NCI-H2196 (cell line): Measurements from ENCODE around the gene HSPA14.
"Not testable (repeated sequence)": the region's sequence is repeated elsewhere in the genome, so short reads cannot be mapped to it uniquely, and the experiment has no call there.

Source experiments
- DNase-seq: peaks from one replicate; lab custom pipeline; 2025; ENCODE audit not compliant: unreplicated experiment; lab: John Stamatoyannopoulos, UW

Gene HSPA14, protein sequence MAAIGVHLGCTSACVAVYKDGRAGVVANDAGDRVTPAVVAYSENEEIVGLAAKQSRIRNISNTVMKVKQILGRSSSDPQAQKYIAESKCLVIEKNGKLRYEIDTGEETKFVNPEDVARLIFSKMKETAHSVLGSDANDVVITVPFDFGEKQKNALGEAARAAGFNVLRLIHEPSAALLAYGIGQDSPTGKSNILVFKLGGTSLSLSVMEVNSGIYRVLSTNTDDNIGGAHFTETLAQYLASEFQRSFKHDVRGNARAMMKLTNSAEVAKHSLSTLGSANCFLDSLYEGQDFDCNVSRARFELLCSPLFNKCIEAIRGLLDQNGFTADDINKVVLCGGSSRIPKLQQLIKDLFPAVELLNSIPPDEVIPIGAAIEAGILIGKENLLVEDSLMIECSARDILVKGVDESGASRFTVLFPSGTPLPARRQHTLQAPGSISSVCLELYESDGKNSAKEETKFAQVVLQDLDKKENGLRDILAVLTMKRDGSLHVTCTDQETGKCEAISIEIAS

DNA sequence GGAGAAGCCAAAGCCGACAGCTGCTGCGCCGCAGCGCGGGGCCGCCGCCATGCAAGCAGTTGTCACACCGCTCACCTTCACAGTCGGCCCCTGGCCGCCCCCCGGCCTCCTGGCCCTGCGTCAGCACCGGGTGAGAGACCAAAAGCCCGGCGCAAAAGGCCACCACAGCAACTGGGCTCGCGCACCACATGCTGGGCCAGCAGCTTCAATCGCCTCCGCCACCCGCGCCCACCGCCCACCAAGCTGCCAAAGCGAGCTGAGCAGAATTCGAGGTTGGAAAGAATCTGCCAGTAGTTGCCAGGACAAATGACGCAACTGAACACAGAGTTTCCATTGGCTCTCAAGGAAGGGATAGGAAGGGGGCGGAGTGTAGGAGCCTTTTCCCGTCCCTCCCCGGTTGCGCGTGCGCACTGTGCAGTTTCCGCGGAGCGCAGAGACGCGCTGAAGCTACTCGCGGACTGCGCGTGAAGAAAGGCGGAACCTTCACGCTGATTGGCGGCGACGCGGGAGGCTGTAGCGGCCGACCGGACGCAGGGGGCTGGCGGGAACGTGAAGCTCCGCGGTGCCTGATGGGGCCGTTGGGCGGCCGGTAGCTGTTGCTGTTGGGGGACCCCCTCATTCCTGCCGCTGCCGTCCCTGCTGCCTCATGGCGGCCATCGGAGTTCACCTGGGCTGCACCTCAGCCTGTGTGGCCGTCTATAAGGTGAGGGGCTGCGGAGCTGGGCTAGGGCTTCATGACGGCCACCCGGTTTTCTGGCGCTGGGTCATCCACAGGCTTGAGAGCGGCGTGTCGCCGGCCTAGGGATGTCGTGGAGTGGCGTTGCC lies at the start of gene HSPA14, which contains the start of the genes CDNF and MSANTD7:
Gene HSPA14, plus strand, starts transcription at position 550 of the 825 bp plus-strand sequence. Its CDS starts 97 bp downstream, at position 647.
Gene CDNF, minus strand, starts transcription at position 281 of the 825 bp plus-strand sequence. Its CDS starts 91 bp downstream, at position 190.
Gene MSANTD7, plus strand, starts transcription at position 550 of the 825 bp plus-strand sequence. CDS start 3,979 bp downstream, outside the sequence.
- peak; percentile 94 for DNase-seq

DNA sequence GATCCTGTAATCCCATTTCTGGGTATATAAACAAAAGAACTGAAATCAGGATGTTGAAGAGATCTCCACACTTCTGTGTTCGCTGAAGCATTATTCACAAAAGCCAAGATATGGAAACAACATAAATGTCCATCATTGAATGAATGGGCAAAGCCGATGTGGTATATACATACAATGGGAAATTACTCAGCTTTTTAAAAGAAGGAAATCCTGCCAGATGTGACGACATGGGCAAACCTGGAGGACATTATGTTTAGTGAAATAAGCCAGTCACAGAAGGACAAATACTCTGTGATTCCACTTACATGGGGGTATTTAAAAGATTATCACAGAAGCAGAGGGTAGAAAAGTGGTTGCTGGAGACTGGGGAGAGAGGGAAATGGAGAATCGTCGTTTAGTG lies 39.5 kb upstream of the HSPA14 start:
- no peak for DNase-seq

DNA sequence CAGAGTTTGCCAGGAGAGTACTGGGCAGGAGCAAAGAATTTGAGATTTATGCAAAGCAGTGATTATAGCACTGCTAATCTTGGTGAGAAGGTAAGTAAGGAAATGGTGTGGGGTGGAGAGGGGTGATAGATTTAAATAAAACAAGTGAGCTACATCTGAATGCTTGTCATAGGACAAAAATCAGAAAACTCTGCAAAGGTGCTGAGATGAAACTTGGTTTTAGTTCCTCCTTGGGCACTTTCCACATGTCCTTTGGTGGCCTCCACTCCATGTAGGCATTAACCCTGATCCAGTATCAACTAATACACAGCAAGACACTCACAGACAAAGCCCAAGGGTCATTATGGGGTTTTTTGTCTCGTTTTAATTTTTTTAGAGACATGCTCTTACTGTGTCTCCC lies 37.7 kb upstream of the HSPA14 start:
- no peak for DNase-seq

DNA sequence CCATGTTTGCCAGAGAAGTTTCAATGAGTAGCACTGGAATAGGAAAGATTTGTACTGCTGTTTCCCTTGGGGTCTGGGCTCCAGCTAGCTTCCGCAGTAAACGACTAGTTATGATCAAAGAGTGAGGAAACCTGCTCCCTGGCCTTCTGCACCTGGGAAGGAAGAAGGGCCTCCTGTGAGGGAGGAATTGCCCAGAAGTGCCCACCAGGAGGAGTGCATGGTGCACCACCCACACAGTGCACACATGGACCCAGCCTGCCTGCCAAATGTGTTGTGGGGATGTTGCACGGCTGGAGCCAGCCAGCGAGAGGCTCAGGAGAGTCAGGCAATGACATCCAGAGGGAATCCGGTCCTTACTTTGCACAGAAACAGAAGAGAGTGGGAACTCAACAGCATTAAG lies 36.4 kb upstream of the HSPA14 start:
- DNase-seq, result no peak

DNA sequence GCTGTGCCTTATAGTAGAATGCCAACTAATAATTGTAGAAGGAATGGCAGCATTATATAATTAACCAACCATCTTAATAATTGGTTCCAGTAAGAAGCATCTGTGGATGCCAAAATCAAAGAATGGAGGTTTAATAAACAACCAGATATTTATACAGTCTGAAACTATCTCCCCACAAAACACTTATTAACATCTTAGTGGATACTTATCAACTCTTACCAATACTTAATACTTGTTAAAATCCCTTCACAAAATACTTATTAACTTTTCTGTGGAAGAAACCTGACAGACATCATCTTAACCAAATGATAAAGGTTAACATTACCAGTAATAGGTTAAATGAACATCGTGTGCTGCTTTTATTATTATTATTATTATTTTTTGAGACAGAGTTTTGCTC lies 34.3 kb upstream of the HSPA14 start:
- no peak for DNase-seq

DNA sequence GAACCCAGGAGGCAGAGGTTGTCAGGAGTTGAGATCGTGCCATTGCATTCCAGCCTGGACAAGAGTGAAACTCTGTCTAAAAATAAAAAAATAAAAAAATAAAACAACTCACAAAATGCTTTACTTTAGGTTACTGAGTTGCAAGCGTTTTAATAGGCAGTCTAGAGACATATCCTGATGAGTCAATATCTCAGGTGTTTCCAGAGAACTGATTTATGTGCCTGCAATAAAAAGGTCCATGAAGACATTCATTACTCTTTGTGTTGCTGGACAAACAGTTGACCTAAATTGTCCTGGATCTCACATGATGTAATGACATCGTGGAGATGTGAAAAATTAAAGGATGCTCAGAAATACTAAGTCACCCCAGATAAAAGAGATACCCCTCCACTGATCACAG lies 31.8 kb upstream of the HSPA14 start:
- DNase-seq, result no peak

DNA sequence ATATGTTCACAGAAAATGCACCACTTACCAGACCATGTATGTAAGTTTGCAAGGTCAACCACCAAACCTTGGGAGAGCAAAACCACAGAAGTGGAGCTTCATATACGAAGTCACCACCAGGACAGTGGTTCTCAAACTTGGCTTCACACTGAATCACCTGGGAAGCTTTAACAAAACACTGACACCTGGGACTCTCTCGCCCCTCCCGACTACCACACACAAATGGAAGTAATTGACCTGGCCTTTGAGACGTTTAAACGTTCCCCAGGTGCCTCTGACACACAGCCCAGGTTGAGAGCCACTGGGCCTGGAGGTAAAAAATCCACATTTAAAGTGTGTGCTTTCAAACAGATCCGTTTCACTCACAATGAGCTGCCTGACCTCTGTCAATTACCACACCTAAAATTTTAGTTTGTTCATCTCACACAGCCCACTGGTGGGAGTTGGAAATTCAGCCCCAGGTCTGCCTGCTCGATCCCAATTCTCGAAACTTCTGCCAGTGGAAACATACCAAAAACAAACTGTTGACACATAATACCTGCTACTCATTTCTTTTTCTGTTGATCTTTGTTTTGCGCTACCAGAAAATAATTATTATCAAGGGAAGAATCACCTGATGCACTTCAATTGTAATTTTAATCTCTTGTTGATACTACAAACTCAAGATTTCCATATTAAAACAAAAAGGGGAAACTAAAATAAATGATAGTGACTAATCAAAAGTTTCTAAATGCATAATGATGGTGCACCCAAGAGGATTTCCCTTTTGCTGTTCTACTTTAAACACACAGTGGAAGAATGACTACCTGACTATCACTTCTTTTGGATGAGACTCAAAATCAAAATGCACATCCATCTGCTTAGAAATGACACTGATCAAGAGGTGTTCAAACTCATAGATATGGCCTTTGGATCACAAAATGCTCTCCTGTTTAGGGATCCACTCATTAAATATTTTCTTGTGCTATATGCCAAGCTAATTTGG lies 26.8 kb upstream of the HSPA14 start:
- no peak for DNase-seq

DNA sequence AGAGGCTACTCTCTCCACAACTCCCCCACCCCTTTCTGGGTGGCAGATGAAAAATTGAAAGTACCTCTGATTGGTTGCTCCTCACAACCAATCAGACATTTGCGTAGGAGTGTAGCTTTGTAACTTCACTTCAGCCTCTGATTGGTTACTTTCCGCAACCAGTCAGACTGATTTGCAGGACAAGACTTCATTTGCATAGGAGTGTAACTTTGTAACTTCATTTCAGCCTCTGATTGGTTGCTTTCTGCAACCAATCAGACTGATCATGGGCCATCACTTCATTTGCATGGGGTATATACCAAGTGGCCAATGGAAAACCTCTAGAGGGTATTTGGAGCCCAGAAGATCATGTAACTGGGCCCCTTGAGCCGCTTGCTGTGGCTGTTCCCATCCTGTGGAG lies 25.8 kb upstream of the HSPA14 start:
- no peak for DNase-seq

DNA sequence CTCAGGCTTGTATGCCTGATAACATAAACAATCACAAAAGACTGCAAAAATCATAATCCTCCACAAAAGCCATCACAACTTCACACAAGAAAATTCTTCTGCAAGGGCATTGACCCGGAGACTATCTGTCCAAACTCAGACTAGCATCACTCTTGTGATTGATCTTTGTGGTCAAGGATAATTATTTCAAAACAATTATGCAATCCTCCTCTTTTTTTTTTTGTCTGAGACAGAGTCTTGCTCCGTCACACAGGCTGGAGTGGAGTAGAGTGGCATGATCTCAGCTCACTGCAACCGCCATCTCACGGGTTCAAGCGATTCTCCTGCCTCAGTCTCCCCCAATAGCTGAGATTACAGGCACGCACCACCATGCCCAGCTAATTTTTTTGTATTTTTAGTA lies 22.4 kb upstream of the HSPA14 start:
- DNase-seq, result no peak

DNA sequence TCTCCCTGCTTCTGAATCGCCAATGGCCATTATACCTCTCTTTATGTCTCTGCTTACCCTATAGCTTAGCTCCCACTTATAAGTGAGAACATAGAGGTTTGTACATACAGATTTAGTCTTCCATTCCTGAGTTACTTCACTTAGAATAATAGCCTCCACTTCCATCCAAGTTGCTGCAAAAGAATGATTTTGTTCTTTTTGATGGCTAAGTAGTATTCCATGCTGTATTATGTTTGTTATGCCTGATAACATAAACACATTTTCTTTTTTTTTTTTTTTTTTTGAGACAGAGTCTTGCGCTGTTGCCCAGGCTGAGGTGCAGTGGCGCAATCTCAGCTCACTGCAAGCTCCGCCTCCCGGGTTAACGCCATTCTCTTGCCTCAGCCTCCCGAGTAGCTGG lies 21.4 kb upstream of the HSPA14 start:
- not testable (repeated sequence) for DNase-seq

DNA sequence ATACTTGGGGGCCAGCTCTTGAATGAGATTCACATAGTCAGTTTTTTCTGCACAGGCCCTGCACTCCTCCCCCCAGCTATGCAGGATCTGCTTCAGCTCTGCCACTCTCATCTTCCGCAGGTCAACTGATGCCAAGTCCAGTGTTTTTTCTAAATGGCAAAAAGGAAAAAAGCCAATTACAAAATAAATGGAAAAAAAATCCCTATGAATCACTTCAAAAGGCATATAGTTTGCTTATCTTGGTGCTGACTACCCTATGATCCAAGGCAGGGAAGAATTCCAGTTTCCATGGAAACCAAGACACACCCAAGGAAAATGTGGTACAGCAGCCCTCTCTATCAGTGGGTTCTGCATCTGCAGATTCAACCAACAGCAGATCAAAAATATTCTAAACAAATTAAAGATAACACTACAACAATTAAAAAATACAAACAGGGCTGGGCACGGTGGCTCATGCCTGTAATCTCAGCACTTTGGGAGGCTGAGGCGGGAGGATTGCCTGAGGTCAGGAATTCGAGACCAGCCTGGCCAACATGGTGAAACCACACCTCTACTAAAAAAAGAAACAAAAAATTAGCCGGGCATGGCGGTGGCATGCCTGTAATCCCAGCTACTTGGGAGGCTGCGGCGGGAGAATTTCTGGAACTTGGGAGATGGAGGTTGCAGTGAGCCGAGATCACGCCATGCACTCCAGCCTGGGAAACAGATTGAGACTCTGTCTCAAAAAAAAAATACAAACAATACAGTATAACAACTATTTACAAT lies 17.9 kb upstream of the HSPA14 start:
- no peak for DNase-seq

DNA sequence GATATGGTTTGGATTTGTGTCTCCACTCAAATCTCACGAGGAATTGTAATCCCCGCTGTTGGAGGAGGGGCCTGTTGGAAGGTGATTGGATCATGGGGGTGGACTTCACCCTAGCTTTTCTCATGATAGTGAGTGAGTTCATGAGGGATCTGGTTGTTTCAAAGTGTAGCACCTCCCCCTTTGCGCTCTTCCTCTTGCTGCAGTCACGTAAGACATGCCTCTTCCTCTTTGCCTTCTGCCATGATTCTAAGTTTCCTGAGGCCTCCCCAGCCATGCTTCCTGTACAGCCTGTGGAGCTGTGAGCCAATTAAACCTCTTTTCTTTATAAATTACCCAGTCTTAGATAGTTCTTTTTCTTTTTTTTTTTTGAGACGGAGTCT lies 17.3 kb upstream of the HSPA14 start:
- DNase-seq, result no peak

DNA sequence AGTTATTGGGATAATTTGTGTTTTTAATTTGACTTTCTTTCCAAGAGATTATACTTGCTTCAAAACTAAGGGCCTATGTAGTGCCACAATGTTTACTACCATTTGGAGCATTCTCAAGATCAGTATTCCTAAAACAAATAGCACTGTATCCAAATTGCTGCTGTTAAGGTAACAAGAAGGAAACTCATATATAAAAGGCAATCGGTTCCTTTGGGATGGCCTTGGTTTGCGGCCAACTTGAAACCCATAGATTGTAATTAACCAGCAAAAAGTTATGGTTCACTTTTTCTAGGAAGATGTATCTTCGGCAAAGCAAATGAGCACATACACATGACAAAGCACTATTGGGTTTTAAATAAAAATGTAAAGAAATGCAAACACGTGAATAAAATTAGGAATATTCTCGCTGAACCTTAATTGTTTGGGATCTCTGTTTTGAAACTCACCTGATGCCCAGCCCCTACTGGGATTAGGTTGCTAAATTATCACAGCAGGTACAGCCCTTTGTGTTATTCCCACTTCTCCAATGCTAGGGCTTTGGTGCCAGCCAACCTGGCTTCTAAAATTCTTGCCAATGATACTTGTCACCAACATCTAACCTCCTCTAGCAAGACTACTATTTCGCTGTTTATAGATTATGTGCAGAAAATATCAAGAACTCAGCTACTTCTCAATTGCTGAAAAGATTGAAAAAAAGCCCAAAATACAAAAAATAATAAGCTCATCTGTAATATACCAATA lies 16.3 kb upstream of the HSPA14 start:
- no peak for DNase-seq

DNA sequence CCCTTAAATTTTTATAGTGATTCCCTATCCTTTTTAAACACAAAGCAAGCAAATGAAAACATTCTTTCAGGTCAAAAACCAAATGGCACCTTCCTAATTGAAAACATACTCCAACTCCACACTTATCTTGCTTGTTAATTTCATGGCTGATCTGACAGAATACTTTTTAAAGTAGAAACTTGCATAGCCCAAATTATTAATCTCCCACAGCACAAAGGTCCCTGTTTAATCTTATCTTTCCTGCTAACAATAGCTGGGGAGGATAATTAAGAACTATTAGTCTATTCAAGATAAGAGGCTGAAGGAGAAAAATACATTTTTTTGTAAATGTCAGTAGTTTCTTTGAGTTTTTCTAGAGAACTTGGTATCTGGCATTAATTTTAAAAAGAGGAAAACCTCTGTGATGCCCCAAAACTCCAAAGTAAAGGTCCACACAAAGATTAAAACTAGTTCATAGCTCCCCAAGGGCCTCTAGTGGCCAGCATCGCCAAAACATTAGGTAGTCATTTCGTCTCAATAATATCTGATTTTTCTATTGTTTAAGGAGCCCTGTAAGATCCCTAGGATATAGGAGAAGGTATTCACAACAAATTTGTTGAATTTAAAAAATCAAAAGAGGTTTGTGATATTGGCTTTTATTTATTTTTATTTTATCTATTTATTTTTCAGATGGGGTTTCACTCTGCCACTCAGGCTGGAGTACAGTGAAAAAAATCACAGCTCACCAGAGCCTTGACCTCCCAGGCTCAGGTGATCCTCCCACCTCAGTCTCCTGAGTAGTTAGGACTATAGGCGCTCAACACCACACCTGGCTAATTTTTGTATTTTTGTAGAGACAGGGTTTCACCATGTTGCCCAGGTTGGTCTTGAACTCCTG lies 15.0 kb upstream of the HSPA14 start:
- peak; percentile 16 for DNase-seq

DNA sequence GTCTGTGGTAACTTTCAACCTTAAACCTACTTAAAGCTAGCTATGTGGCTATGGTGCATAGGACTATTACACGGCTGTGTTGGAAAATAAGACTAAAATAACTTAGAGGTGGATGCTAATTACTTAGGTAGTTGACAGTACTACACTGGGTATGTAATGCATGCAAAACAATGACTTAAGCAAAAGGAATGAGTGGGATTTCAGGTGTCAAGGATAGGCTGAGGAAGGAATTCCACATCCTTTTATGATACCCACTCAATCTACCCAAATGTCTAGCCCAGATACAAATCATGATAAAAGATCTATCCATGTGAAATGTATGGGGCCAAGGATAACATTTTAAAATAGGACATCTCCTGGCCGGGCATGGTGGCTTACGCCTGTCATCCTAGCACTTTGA lies 14.1 kb upstream of the HSPA14 start:
- no peak for DNase-seq

DNA sequence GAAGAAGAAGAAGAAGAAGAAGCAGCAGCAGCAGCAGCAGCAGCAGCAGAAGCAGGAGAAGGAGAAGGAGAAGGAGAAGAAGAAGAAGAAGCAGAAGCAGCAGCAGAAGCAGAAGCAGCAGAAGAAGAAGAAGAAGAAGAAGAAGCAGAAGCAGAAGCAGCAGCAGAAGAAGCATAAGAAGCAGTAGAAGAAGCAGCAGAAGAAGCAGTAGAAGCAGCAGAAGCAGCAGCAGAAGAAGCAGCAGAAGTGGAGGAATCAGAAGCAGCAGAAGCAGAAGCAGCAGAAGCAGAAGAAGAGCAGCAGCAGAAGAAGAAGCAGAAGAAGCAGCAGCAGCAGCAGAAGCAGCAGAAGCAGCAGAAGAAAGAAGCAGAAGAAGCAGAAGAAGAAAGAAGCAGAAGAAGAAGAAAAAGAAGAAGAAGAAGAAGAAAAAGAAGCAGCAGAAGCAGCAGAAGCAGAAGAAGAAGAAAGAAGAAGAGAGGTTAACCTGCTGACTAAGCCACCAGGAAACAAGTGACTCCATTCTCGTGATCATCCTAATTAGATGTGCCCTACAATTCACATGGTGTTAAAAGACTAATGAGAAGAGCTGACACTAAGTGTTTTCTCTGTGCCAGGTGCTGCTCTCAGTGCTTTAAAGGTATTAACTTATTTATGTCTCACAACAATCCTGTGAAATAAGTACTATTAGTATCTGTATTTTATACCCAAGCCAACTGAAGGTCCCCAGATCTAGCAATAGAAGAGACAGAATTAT lies 11.9 kb upstream of the HSPA14 start:
- no peak for DNase-seq

DNA sequence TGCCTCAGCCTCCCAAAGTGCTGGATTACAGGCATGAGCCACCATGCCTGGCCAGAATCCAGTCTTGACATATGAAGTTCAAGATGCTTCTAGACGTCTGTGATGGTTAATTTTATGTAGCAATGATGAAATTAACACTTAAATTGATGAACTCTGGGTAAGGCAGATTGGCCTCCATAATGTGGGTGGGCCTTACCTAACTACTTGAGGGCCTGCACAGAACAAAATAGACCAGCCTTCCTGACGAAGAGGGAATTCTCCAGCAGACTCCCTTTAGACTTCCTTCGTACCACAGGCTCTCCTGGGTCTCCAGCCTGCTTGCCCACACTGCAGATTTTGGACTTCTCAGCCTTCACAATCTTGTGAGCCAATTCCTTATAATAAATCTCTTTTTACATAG lies 5.0 kb upstream of the HSPA14 start:
- DNase-seq, result no peak

DNA sequence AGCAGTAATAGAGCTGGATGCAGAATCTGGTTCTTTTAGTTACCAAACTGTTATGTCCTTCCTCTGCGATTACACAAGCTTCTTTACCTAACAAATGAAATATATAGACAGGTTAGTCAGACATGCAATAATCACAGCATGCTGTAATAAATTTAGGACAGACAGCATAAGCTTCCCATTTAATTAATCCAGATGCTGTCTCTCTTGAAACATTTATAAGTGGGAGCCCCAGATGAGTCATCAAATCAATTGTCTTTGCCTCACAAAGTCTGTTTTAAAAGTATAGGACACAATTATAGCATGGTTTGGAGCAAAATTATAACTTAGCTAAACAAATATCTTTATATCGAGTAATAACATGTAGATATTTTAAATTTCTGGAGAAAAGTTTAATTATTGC lies 1.9 kb upstream of the HSPA14 start:
- no peak for DNase-seq
